Panc1 (cell line): ENCODE results near the gene COL6A2.
"Not testable (repeated sequence)": the region's sequence is repeated elsewhere in the genome, so short reads cannot be mapped to it uniquely, and the experiment has no call there.

Experiments used
- TCF7L2 ChIP-seq: IDR thresholded peaks from 2 replicates; pipeline ENCODE4 v1.6.1; 2011; ENCODE audit warnings: mild to moderate bottlenecking, low read depth, low read length, inconsistent platforms
- TF ChIP-seq, protein P1 (sequence below): fragments of 450-650 bp; IDR thresholded peaks from 2 replicates; pipeline ENCODE4 v1.5.1; 2017; ENCODE audit warnings: mild to moderate bottlenecking

DNA sequence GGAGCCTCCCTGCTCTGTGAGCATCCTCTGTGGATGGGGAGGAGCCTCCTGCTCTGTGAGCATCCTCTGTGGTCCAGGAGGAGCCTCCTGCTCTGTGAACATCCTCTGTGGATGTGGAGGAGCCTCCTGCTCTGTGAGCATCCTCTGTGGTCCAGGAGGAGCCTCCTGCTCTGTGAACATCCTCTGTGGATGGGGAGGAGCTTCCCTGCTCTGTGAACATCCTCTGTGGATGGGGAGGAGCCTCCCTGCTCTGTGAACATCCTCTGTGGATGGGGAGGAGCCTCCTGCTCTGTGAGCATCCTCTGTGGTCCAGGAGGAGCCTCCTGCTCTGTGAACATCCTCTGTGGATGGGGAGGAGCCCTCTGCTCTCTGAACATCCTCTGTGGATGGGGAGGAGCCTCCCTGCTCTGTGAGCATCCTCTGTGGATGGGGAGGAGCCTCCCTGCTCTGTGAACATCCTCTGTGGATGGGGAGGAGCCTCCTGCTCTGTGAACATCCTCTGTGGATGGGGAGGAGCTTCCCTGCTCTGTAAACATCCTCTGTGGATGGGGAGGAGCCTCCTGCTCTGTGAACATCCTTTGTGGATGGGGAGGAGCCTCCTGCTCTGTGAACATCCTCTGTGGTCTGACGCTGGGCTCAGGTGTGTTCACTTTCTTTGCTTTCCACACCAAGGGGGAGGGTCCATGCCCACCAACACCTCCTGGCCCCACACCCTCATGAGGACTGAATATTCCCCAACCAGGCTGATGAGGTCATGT, 72.7 kb downstream of the COL6A2 start:
- TF ChIP-seq, protein P1, sequence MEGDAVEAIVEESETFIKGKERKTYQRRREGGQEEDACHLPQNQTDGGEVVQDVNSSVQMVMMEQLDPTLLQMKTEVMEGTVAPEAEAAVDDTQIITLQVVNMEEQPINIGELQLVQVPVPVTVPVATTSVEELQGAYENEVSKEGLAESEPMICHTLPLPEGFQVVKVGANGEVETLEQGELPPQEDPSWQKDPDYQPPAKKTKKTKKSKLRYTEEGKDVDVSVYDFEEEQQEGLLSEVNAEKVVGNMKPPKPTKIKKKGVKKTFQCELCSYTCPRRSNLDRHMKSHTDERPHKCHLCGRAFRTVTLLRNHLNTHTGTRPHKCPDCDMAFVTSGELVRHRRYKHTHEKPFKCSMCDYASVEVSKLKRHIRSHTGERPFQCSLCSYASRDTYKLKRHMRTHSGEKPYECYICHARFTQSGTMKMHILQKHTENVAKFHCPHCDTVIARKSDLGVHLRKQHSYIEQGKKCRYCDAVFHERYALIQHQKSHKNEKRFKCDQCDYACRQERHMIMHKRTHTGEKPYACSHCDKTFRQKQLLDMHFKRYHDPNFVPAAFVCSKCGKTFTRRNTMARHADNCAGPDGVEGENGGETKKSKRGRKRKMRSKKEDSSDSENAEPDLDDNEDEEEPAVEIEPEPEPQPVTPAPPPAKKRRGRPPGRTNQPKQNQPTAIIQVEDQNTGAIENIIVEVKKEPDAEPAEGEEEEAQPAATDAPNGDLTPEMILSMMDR, result not testable (repeated sequence)
- not testable (repeated sequence) for TF ChIP-seq TCF7L2
